ENCODE results near the gene NCKAP5.

Gene NCKAP5

GRCh38 chr2:133380991-133381390, 187.3 kb downstream of the NCKAP5 start:
- no peak for DNase-seq (ENCODE audit: low spot score)

- no peak for DNase-seq (ENCODE audit: low spot score)
Measured at GRCh38 chr2:133378928-133379549, 189.2 kb downstream of the NCKAP5 start.

GRCh38 chr2:133378386-133378785, 189.9 kb downstream of the NCKAP5 start:
- DNase-seq (ENCODE audit: low spot score): no peak

- DNase-seq (ENCODE audit: low spot score): no peak
Measured at GRCh38 chr2:133377599-133377998, 190.7 kb downstream of the NCKAP5 start.

GRCh38 chr2:133377021-133377481, 191.2 kb downstream of the NCKAP5 start:
- no peak for DNase-seq (ENCODE audit: low spot score)

- no peak for DNase-seq (ENCODE audit: low spot score)
Measured at GRCh38 chr2:133374781-133375180, 193.5 kb downstream of the NCKAP5 start.

- DNase-seq (ENCODE audit: low spot score): no peak
Measured at GRCh38 chr2:133371286-133371685, 197.0 kb downstream of the NCKAP5 start.

- DNase-seq (ENCODE audit: low spot score): no peak
Measured at GRCh38 chr2:133369901-133370658, 198.2 kb downstream of the NCKAP5 start.

- DNase-seq (ENCODE audit: low spot score): peak; percentile 64
Measured at GRCh38 chr2:133365117-133365516, 203.1 kb downstream of the NCKAP5 start.

GRCh38 chr2:133364636-133365035, 203.6 kb downstream of the NCKAP5 start:
- no peak for DNase-seq (ENCODE audit: low spot score)

GRCh38 chr2:133363884-133364283, 204.4 kb downstream of the NCKAP5 start:
- no peak for DNase-seq (ENCODE audit: low spot score)

GRCh38 chr2:133362061-133362476, 206.2 kb downstream of the NCKAP5 start:
- DNase-seq (ENCODE audit: low spot score): no peak

- DNase-seq (ENCODE audit: low spot score): no peak
Measured at GRCh38 chr2:133360882-133361281, 207.4 kb downstream of the NCKAP5 start.

- no peak for DNase-seq (ENCODE audit: low spot score)
Measured at GRCh38 chr2:133360190-133360589, 208.1 kb downstream of the NCKAP5 start.

- no peak for DNase-seq (ENCODE audit: low spot score)
Measured at GRCh38 chr2:133352719-133353118, 215.5 kb downstream of the NCKAP5 start.

GRCh38 chr2:133346654-133347053, 221.6 kb downstream of the NCKAP5 start:
- DNase-seq (ENCODE audit: low spot score): no peak

GRCh38 chr2:133345638-133346037, 222.6 kb downstream of the NCKAP5 start:
- no peak for DNase-seq (ENCODE audit: low spot score)

GRCh38 chr2:133344849-133345248, 223.4 kb downstream of the NCKAP5 start:
- DNase-seq (ENCODE audit: low spot score): no peak

GRCh38 chr2:133343018-133343352, 225.3 kb downstream of the NCKAP5 start:
- no peak for DNase-seq (ENCODE audit: low spot score)

GRCh38 chr2:133342286-133343017, 225.8 kb downstream of the NCKAP5 start:
- DNase-seq (ENCODE audit: low spot score): no peak

GRCh38 chr2:133341575-133341974, 226.7 kb downstream of the NCKAP5 start:
- no peak for DNase-seq (ENCODE audit: low spot score)

GRCh38 chr2:133338224-133338623, 230.0 kb downstream of the NCKAP5 start:
- no peak for DNase-seq (ENCODE audit: low spot score)

GRCh38 chr2:133334923-133335322, 233.3 kb downstream of the NCKAP5 start:
- DNase-seq (ENCODE audit: low spot score): no peak

All from kidney capillary endothelial cell (primary cell).